Subcutaneous abdominal adipose tissue (tissue), 5 donors: ENCODE measurements around the gene CFAP61.
"Not testable (repeated sequence)": the region's sequence is repeated elsewhere in the genome, so short reads cannot be mapped to it uniquely, and the experiment has no call there.

Experiments used
- H3K27ac ChIP-seq: one replicate; pipeline ENCODE4 v1.7.0; 2013; ENCODE audit warnings: low read depth, mild to moderate bottlenecking, inconsistent platforms, low read length, moderate library complexity
- H3K27me3 ChIP-seq, 5 donors: one replicate each; pipeline ENCODE4 v1.7.0; 2013; ENCODE audit warnings: low read length in 5 of 5, inconsistent platforms in 1 of 5; ENCODE audit not compliant: control insufficient read depth in 5 of 5, insufficient read depth in 4 of 5
- H3K36me3 ChIP-seq, 5 donors: one replicate each; pipeline ENCODE4 v1.7.0; 2013; ENCODE audit warnings: low read length in 5 of 5; ENCODE audit not compliant: control insufficient read depth in 5 of 5, insufficient read depth in 5 of 5
- H3K4me1 ChIP-seq, 5 donors: one replicate each; pipeline ENCODE4 v1.7.0; 2013; ENCODE audit warnings: low read length in 5 of 5, mild to moderate bottlenecking in 3 of 5, moderate library complexity in 1 of 5; ENCODE audit not compliant: control insufficient read depth in 5 of 5, insufficient read depth in 5 of 5
- H3K4me3 ChIP-seq, 5 donors: one replicate each; pipeline ENCODE4 v1.7.0; 2013; ENCODE audit warnings: low read length in 5 of 5, low read depth in 1 of 5
- H3K9ac ChIP-seq, 5 donors: one replicate each; pipeline ENCODE4 v1.7.0; 2013; ENCODE audit warnings: low read length in 5 of 5, mild to moderate bottlenecking in 4 of 5, moderate library complexity in 3 of 5
- H3K9me3 ChIP-seq, 5 donors: one replicate each; pipeline ENCODE4 v1.7.0; 2013; ENCODE audit warnings: low read length in 5 of 5; ENCODE audit not compliant: control insufficient read depth in 5 of 5
- donor health status: healthy.
- donor health status: healthy.
- donor health status: healthy.
- donor health status: healthy.
- donor health status: healthy.

Gene CFAP61

GRCh38 chr20:20231528-20232298 is 179.4 kb downstream of the CFAP61 start:
- Histone ChIP-seq H3K27me3 (peaks cover 0 to 6% (median 3%) of the 10 kb centered on the region in 5 donors), H3K9me3 (peaks cover 0 to 7% (median 5%) of the 10 kb centered on the region in 5 donors), H3K4me1 (no peaks in the 10 kb centered on the region), H3K9ac (no peak overlapping the region), H3K27ac (no peak overlapping the region), H3K4me3 (no peak overlapping the region), H3K36me3 (no peaks in the 10 kb centered on the region)

- no peak overlapping the region for H3K27ac ChIP-seq
- H3K4me1 ChIP-seq = no peaks in the 10 kb centered on the region
- peaks cover 0 to 6% (median 3%) of the 10 kb centered on the region in 5 donors for H3K27me3 ChIP-seq
- H3K36me3 ChIP-seq = no peaks in the 10 kb centered on the region
- no peak overlapping the region for H3K4me3 ChIP-seq
- no peak overlapping the region for H3K9ac ChIP-seq
- H3K9me3 ChIP-seq = no peaks in the 10 kb centered on the region
Measured at GRCh38 chr20:20233041-20233514, 180.7 kb downstream of the CFAP61 start.

- H3K36me3 ChIP-seq = no peaks in the 10 kb centered on the region
- H3K4me3 ChIP-seq = no peak overlapping the region
- H3K9me3 ChIP-seq = no peaks in the 10 kb centered on the region
- H3K27me3 ChIP-seq = peaks cover 0 to 6% (median 3%) of the 10 kb centered on the region in 5 donors
- H3K27ac ChIP-seq = no peak overlapping the region
- H3K9ac ChIP-seq = no peak overlapping the region
- H3K4me1 ChIP-seq = no peaks in the 10 kb centered on the region
Measured at GRCh38 chr20:20235681-20236080, 183.3 kb downstream of the CFAP61 start.

GRCh38 chr20:20237093-20237959 is 185.0 kb downstream of the CFAP61 start:
- peaks cover 0 to 3% (median 3%) of the 10 kb centered on the region in 5 donors for H3K27me3 ChIP-seq
- H3K36me3 ChIP-seq = no peaks in the 10 kb centered on the region

GRCh38 chr20:20241976-20242375 is 189.6 kb downstream of the CFAP61 start:
- Histone ChIP-seq H3K4me1 (no peaks in the 10 kb centered on the region), H3K36me3 (no peaks in the 10 kb centered on the region), H3K27me3 (no peaks in the 10 kb centered on the region), H3K27ac (no peak overlapping the region), H3K4me3 (no peak overlapping the region), H3K9ac (no peak overlapping the region), H3K9me3 (no peaks in the 10 kb centered on the region)

More at GRCh38 chr20:20237093-20237959, 185.0 kb downstream of the CFAP61 start:
- H3K9me3 ChIP-seq = no peaks in the 10 kb centered on the region
- no peak overlapping the region for H3K9ac ChIP-seq
- no peak overlapping the region for H3K27ac ChIP-seq
- no peak overlapping the region for H3K4me3 ChIP-seq
- no peaks in the 10 kb centered on the region for H3K4me1 ChIP-seq

- H3K27me3 ChIP-seq, H3K36me3 ChIP-seq, H3K4me1 ChIP-seq, H3K27ac ChIP-seq, H3K4me3 ChIP-seq, H3K9ac ChIP-seq, H3K9me3 ChIP-seq: not testable (repeated sequence)
Measured at GRCh38 chr20:20244384-20244783, 192.1 kb downstream of the CFAP61 start.

GRCh38 chr20:20246996-20247633 is 194.8 kb downstream of the CFAP61 start:
- no peaks in the 10 kb centered on the region for H3K36me3 ChIP-seq

GRCh38 chr20:20248620-20249200 is 196.4 kb downstream of the CFAP61 start:
- H3K9ac ChIP-seq = no peak overlapping the region
- H3K27ac ChIP-seq = no peak overlapping the region
- H3K9me3 ChIP-seq = no peaks in the 10 kb centered on the region
- no peaks in the 10 kb centered on the region for H3K36me3 ChIP-seq
- H3K4me1 ChIP-seq = peaks cover 0 to 3% (median 0%) of the 10 kb centered on the region in 5 donors
- no peak overlapping the region for H3K4me3 ChIP-seq
- no peaks in the 10 kb centered on the region for H3K27me3 ChIP-seq

More at GRCh38 chr20:20246996-20247633, 194.8 kb downstream of the CFAP61 start:
- Histone ChIP-seq H3K4me3 (no peak overlapping the region), H3K27me3 (no peaks in the 10 kb centered on the region), H3K9me3 (no peaks in the 10 kb centered on the region), H3K27ac (no peak overlapping the region), H3K4me1 (peaks cover 0 to 3% (median 0%) of the 10 kb centered on the region in 5 donors), H3K9ac (no peak overlapping the region)

GRCh38 chr20:20251317-20251716 is 199.0 kb downstream of the CFAP61 start:
- no peaks in the 10 kb centered on the region for H3K9me3 ChIP-seq
- H3K27me3 ChIP-seq = no peaks in the 10 kb centered on the region
- no peak overlapping the region for H3K4me3 ChIP-seq
- no peak overlapping the region for H3K9ac ChIP-seq
- H3K4me1 ChIP-seq = peaks cover 0 to 3% (median 0%) of the 10 kb centered on the region in 5 donors
- no peaks in the 10 kb centered on the region for H3K36me3 ChIP-seq
- no peak overlapping the region for H3K27ac ChIP-seq
